ENCODE results near the gene MAP3K10. TPM values are rescaled to one million over a fixed set of nuclear protein-coding genes. Genes with fewer than 3 reads are reported as not detected.

MAP3K10 gene
- polyA plus RNA-seq, 1 of the 3 experiments (the other 2 are of a cell fraction) = 10.7 TPM

GRCh38 chr19:40249781-40250180 is 58.6 kb downstream of the MAP3K10 start:
- 90% methylated on average over 11 of the region's 11 CpGs for WGBS (ENCODE audit: low lambda C conversion rate)
- no peaks in the 10 kb centered on the region for H3K9me3 ChIP-seq
- no peaks in the 10 kb centered on the region for H3F3A ChIP-seq (replicated peaks; ENCODE audit: insufficient read depth)
- no peak overlapping the region for H3K4me3 ChIP-seq (ENCODE audit: low read depth in 2 of 2, low read length in 1 of 2)
- CTCF ChIA-PET = interaction anchor here (0.9 to 1.2 kb wide), 2 partner anchors 15 to 385 kb away, joined by 3 read pairs; no protein-coding TSS in a partner anchor
- H3K27ac ChIP-seq (ENCODE audit: low read depth in 2 of 2, low read length in 1 of 2) = no peak overlapping the region
- H3K4me1 ChIP-seq (ENCODE audit: control insufficient read depth in 1 of 2, insufficient read depth in 2 of 2, low read depth in 1 of 2, low read length in 1 of 2) = no peaks in the 10 kb centered on the region; a peak in 1 of 4 replicates
- no peak overlapping the region for H3K4me2 ChIP-seq
- H3K36me3 ChIP-seq (replicated peaks in 1 of 2; ENCODE audit: control insufficient read depth in 1 of 2, insufficient read depth in 2 of 2, low read length in 1 of 2) = peaks cover 11 to 40% of the 10 kb centered on the region in 2 experiments
- POLR2A ChIA-PET = no interaction called here
- no peak overlapping the region for H2AFZ ChIP-seq (ENCODE audit: low read depth)
- TF ChIP-seq FOXJ3 (CRISPR knock-in tag; IDR thresholded peaks at IDR 0.05) (no peak), EP300 (IDR thresholded peaks at IDR 0.05; ENCODE audit: borderline replicate concordance in 1 of 2, low read depth in 1 of 2, low read length in 1 of 2) (no peak)
- TF ChIP-seq, protein P1, sequence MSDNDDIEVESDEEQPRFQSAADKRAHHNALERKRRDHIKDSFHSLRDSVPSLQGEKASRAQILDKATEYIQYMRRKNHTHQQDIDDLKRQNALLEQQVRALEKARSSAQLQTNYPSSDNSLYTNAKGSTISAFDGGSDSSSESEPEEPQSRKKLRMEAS (IDR thresholded peaks at IDR 0.05; ENCODE audit: low read depth) = no peak
- TF ChIP-seq, protein P2, sequence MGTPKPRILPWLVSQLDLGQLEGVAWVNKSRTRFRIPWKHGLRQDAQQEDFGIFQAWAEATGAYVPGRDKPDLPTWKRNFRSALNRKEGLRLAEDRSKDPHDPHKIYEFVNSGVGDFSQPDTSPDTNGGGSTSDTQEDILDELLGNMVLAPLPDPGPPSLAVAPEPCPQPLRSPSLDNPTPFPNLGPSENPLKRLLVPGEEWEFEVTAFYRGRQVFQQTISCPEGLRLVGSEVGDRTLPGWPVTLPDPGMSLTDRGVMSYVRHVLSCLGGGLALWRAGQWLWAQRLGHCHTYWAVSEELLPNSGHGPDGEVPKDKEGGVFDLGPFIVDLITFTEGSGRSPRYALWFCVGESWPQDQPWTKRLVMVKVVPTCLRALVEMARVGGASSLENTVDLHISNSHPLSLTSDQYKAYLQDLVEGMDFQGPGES (IDR thresholded peaks at IDR 0.05; ENCODE audit: low read depth, low read length) = no peak
- peaks cover 12% of the 10 kb centered on the region for H3K79me2 ChIP-seq (ENCODE audit: insufficient read depth)
- peaks cover 18% of the 10 kb centered on the region for H4K20me1 ChIP-seq (ENCODE audit: insufficient read depth)
- H3K27me3 ChIP-seq (ENCODE audit: insufficient read depth) = no peaks in the 10 kb centered on the region
- no peak for DNase-seq
- no peaks in the 10 kb centered on the region for H3K9me2 ChIP-seq
- no peak overlapping the region for H3K9ac ChIP-seq

DNA sequence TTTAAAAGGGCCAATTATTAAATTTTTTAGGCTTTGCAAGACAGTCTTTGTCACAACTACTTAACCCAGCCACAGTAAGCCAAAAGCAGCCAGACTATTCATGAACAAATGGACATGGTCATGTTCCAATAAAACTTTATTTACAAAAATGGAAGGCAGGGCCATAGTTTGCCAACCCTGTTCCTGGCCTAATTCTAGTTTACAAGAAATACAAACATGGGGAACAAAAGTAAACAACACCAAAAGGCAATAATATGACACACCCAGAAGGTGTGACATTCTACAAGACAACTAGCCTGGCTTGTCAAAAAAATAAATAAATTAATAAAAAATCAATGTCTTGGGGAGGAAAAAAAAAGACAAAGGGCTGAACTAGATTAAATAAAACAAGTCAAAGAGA is 60.0 kb downstream of the MAP3K10 start:
- Histone ChIP-seq H3K79me2 (ENCODE audit: insufficient read depth) (peaks cover 12% of the 10 kb centered on the region), H4K20me1 (ENCODE audit: insufficient read depth) (peaks cover 13% of the 10 kb centered on the region), H3F3A (replicated peaks; ENCODE audit: insufficient read depth) (no peaks in the 10 kb centered on the region), H3K9me3 (no peaks in the 10 kb centered on the region), H3K27ac (ENCODE audit: low read depth in 2 of 2, low read length in 1 of 2) (no peak overlapping the region), H3K4me3 (ENCODE audit: low read depth in 2 of 2, low read length in 1 of 2) (no peak overlapping the region), H3K4me1 (ENCODE audit: control insufficient read depth in 1 of 2, insufficient read depth in 2 of 2, low read depth in 1 of 2, low read length in 1 of 2) (no peaks in the 10 kb centered on the region; a peak in 1 of 4 replicates), H3K36me3 (replicated peaks in 1 of 2; ENCODE audit: control insufficient read depth in 1 of 2, insufficient read depth in 2 of 2, low read length in 1 of 2) (peaks cover 15 to 54% of the 10 kb centered on the region in 2 experiments), H3K4me2 (no peak overlapping the region), H2AFZ (ENCODE audit: low read depth) (no peak overlapping the region), H3K9ac (no peak overlapping the region), H3K9me2 (no peaks in the 10 kb centered on the region), H3K27me3 (ENCODE audit: insufficient read depth) (no peaks in the 10 kb centered on the region)
- no peak for TF ChIP-seq NFIC (IDR thresholded peaks at IDR 0.05; ENCODE audit: borderline replicate concordance)
- no peak for TF ChIP-seq TEAD4 (IDR thresholded peaks at IDR 0.05; ENCODE audit: borderline replicate concordance, insufficient read depth)
- TF ChIP-seq GABPA (IDR thresholded peaks at IDR 0.05; ENCODE audit: low read depth) = no peak
- TF ChIP-seq JUND (IDR thresholded peaks at IDR 0.05) = no peak
- no peak for TF ChIP-seq USF2 (IDR thresholded peaks at IDR 0.05; ENCODE audit: borderline replicate concordance, low read depth, low read length)
- TF ChIP-seq TAF1 (IDR thresholded peaks at IDR 0.05; ENCODE audit: borderline replicate concordance, low read depth, low read length) = no peak
- TF ChIP-seq ZBTB33 (IDR thresholded peaks at IDR 0.05; ENCODE audit: borderline replicate concordance, low read depth) = no peak
- TF ChIP-seq, protein P3, sequence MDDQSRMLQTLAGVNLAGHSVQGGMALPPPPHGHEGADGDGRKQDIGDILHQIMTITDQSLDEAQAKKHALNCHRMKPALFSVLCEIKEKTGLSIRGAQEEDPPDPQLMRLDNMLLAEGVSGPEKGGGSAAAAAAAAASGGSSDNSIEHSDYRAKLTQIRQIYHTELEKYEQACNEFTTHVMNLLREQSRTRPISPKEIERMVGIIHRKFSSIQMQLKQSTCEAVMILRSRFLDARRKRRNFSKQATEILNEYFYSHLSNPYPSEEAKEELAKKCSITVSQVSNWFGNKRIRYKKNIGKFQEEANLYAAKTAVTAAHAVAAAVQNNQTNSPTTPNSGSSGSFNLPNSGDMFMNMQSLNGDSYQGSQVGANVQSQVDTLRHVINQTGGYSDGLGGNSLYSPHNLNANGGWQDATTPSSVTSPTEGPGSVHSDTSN (IDR thresholded peaks at IDR 0.05) = no peak
- TF ChIP-seq CHD2 (IDR thresholded peaks at IDR 0.05; ENCODE audit: low read length, partially characterized antibody) = no peak
- ChIA-PET CTCF (no interaction called here), POLR2A (no interaction called here)
- DNase-seq = no peak

Measured in SK-N-SH (cell line).